ENCODE data around the gene STK40. TPM values are rescaled to one million over a fixed set of nuclear protein-coding genes. Genes with fewer than 3 reads are reported as not detected.

The STK40 gene, protein sequence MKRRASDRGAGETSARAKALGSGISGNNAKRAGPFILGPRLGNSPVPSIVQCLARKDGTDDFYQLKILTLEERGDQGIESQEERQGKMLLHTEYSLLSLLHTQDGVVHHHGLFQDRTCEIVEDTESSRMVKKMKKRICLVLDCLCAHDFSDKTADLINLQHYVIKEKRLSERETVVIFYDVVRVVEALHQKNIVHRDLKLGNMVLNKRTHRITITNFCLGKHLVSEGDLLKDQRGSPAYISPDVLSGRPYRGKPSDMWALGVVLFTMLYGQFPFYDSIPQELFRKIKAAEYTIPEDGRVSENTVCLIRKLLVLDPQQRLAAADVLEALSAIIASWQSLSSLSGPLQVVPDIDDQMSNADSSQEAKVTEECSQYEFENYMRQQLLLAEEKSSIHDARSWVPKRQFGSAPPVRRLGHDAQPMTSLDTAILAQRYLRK
- 17.7 and 23.5 TPM in 2 replicates for total RNA-seq

GRCh38 chr1:36385410-36386264 lies at the start of gene STK40:
STK40 (minus strand) TSS chr1:36385924; CDS start chr1:36361332, 24,592 bp downstream.

GRCh38 chr1:36397378-36398230 lies 11.9 kb upstream of the STK40 start, which contains the start of gene LSM10:
LSM10 (minus strand) TSS chr1:36397908; CDS start chr1:36394129, 3,779 bp downstream.

DNA sequence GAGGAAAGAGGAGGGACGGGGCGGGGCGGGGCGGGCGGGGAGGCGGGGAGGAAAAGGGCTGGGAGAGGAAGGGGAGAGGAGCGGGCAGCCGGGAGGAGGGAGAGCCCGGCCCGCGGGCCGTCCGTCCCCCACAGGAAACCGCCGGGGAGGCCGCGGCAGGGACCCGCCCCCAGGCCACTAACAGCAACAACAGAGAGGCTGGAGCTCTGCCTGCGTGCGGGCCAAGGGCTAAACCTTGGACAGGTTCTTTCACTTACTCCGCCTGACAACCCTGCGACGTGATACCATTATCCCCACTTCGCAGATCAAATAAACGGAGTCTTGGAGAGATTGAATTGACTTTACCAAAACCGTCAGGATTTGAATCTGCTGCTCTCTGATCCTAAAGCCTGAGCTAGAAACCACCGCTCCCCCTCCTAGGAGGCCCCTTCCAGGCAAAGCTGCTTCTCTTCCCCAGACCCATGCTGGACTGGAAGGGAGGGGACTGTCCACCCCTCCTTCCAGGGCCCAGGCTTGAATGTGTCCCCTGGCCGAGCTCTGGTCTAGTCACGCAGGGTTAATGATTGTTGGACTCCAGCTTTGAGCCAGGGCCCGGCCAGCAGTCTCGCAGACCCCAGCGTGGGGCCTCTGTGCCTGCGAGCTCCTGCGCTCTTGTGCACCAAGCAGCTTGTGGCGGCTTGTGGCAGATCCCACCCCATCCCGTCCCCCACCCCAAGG lies 61.9 kb downstream of the STK40 start, which contains the start of gene EVA1B:
Gene EVA1B, minus strand, starts transcription at position 10 of the 717 bp plus-strand sequence. CDS start 608 bp downstream, outside the sequence.

DNA sequence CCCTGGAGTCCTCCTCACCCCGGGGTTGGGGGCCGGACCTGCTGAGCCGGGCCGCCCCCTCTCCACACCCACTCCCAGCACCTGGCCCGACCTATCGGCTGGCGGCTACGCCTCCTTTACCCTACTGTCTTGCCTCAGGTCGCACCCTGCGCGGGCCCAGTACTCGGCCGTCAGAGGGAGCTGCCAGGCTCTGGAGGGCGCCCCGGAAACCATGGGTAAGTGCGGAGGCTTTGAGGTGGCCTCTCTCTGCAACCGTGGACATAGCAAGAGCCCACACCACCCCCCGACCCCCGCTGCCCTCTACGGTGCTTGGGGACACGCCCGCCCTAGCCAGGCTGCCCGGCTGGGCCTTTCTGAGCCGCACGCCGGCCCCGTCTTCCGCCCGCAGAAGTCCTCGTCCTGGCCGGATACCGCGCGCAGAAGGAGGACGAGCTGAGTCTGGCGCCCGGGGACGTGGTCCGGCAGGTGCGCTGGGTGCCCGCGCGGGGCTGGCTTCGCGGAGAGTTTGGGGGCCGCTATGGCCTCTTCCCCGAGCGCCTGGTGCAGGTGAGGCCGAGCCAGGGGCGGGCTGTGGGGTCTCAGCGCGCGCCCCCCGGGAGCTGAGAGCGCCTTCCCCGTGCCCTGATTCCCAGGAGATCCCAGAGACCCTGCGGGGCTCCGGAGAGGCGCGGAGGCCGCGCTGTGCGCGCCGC lies 79.4 kb downstream of the STK40 start, which contains the start of gene SH3D21:
Gene SH3D21, plus strand, starts transcription at position 159 of the 692 bp plus-strand sequence. Its CDS starts 53 bp downstream, at position 212.

Small RNAs within 50 kb of the gene (small RNA-seq; reads per million reads assigned to genes)
- gene RNU4-27P (ENCODE audit: low replicate concordance): not detected
- 1.6 reads per million, percentile 61 among the genes with 10 or more reads in this experiment for gene SNORA63C (ENCODE audit: low replicate concordance)

Other genes starting within 250 kb of the STK40 start
- gene TRAPPC3, start 236.4 kb downstream of the STK40 start, total RNA-seq: 93.6 and 96.5 TPM in 2 replicates
- gene MAP7D1, start 229.8 kb downstream of the STK40 start, total RNA-seq: 124 and 259 TPM in 2 replicates
- 74.8 and 130 TPM in 2 replicates for gene THRAP3, start 161.5 kb downstream of the STK40 start, total RNA-seq
- gene SH3D21, start 79.6 kb downstream of the STK40 start, total RNA-seq: 2.2 and 4.7 TPM in 2 replicates
- 175 and 366 TPM in 2 replicates for gene EVA1B, start 62.3 kb downstream of the STK40 start, total RNA-seq
- gene LSM10, start 12.0 kb upstream of the STK40 start, total RNA-seq: 5.7 and 15.7 TPM in 2 replicates
- gene OSCP1, start 64.5 kb upstream of the STK40 start, total RNA-seq: 8.0 and 8.3 TPM in 2 replicates
- 59.6 and 64.6 TPM in 2 replicates for gene MRPS15, start 78.5 kb upstream of the STK40 start, total RNA-seq
- gene CSF3R, start 97.0 kb upstream of the STK40 start, total RNA-seq: 0.14 TPM in 1 of 2 replicates, not detected in the other